GM12878 (cell line): ENCODE results near the gene CNIH2. TPM values are rescaled to one million over a fixed set of nuclear protein-coding genes. Genes with fewer than 3 reads are reported as not detected.
A peak's percentile ranks its signal among the peaks of the same experiment; 100 is the strongest.

Experiments
- ATF7 ChIP-seq: fragments of 450-650 bp; IDR thresholded peaks from 2 replicates; pipeline ENCODE4 v1.6.1; 2016; ENCODE audit warnings: low read depth, mild to moderate bottlenecking
- CBX3 ChIP-seq: fragments of 200-600 bp; sonication (generic); IDR thresholded peaks from 2 replicates; pipeline ENCODE4 v1.6.1; 2016; ENCODE audit warnings: low read depth, borderline replicate concordance
- EGR1 ChIP-seq, 2 experiments: IDR thresholded peaks; 1 replicate in 1 of 2; 2 replicates in 1 of 2; pipeline ENCODE4 v1.6.1; 2011 to 2012; ENCODE audit warnings: low read depth in 2 of 2, low read length in 2 of 2, borderline replicate concordance in 1 of 2, mild to moderate bottlenecking in 1 of 2, moderate library complexity in 1 of 2
- FOS ChIP-seq: IDR thresholded peaks from 3 replicates; pipeline ENCODE4 v1.6.1; 2011; ENCODE audit warnings: borderline replicate concordance; ENCODE audit not compliant: insufficient read length; ENCODE audit errors: extremely low read depth
- FOXK2 ChIP-seq: fragments of 450-650 bp; IDR thresholded peaks from 2 replicates; pipeline ENCODE4 v1.6.1; 2017; ENCODE audit warnings: mild to moderate bottlenecking, moderate library complexity
- KDM1A ChIP-seq: fragments of 200-600 bp; sonication (generic); IDR thresholded peaks from 2 replicates; pipeline ENCODE4 v1.6.1; 2016; ENCODE audit warnings: borderline replicate concordance
- MEF2A ChIP-seq: IDR thresholded peaks from 2 replicates; pipeline ENCODE4 v1.6.1; 2011; ENCODE audit warnings: low read depth, mild to moderate bottlenecking, low read length, moderate library complexity; ENCODE audit not compliant: insufficient read depth
- MTA3 ChIP-seq: IDR thresholded peaks from 2 replicates; pipeline ENCODE4 v1.6.1; 2012; ENCODE audit warnings: low read length, inconsistent platforms, borderline replicate concordance
- RELA ChIP-seq: fragments of 450-650 bp; IDR thresholded peaks from 2 replicates; pipeline ENCODE4 v1.8.0; 2014; ENCODE audit warnings: borderline replicate concordance; ENCODE audit not compliant: partially characterized antibody
- RFX5 ChIP-seq: IDR thresholded peaks from 2 replicates; pipeline ENCODE4 v1.6.1; 2011; ENCODE audit warnings: low read depth, low read length, improper control_type of control experiment
- RUNX3 ChIP-seq: IDR thresholded peaks from 2 replicates; pipeline ENCODE4 v1.6.1; 2012; ENCODE audit warnings: low read length, inconsistent platforms
- TBL1XR1 ChIP-seq: IDR thresholded peaks from 2 replicates; pipeline ENCODE4 v1.6.1; 2012; ENCODE audit warnings: low read depth, low read length, improper control_type of control experiment
- WRNIP1 ChIP-seq: IDR thresholded peaks from 2 replicates; pipeline ENCODE4 v1.6.1; 2011; ENCODE audit warnings: low read depth, low read length, improper control_type of control experiment, borderline replicate concordance
- polyA plus RNA-seq, 11 experiments: library from polyadenylated mRNA; depleted of rRNA in 4 of 11; unstranded in 6 of 11; stranded (reverse) in 5 of 11; fragments of >200 nt; fragmentation: Nextera tagmentation in 4 of 11; fragmentation: Illumina TruSeq in 1 of 11; extraction: Ambion mirVana in 4 of 11; extraction: Trizol in 1 of 11; gene quantifications; 1 replicate in 1 of 11; 2 replicates in 10 of 11; pipeline versions ENCODE4 v1.2.1 to v1.2.3, GENCODE V29; 2011 to 2016; ENCODE audit warnings: inconsistent platforms in 2 of 11, missing spikeins in 2 of 11, low read depth in 1 of 11
- total RNA-seq, 4 experiments: library from RNA; depleted of rRNA in 3 of 4; stranded (reverse); fragments of >200 nt in 3 of 4; fragmentation: Illumina TruSeq in 1 of 4; extraction: Trizol in 1 of 4; gene quantifications; 2 replicates each; pipeline versions ENCODE4 v1.2.1 to v1.2.3, GENCODE V29; 2013 to 2021
- TF ChIP-seq, protein P1 (sequence below): IDR thresholded peaks from 2 replicates; pipeline ENCODE4 v1.6.1; 2011; ENCODE audit warnings: low read depth, mild to moderate bottlenecking, low read length, moderate library complexity, borderline replicate concordance; ENCODE audit errors: extremely low read depth
- TF ChIP-seq, protein P2 (sequence below): fragments of 150-350 bp; IDR thresholded peaks from 2 replicates; pipeline ENCODE4 v1.6.1; 2014; ENCODE audit warnings: mild to moderate bottlenecking, low read depth, low read length
- TF ChIP-seq, protein P3 (sequence below): fragments of 450-650 bp; IDR thresholded peaks from 2 replicates; pipeline ENCODE4 v1.6.1; 2017; ENCODE audit warnings: mild to moderate bottlenecking, moderate library complexity
- TF ChIP-seq, protein P4 (sequence below): fragments of 450-650 bp; IDR thresholded peaks from 2 replicates; pipeline ENCODE4 v1.6.1; 2017; ENCODE audit warnings: mild to moderate bottlenecking, moderate library complexity

Gene CNIH2
- total and polyA plus RNA-seq, 10 of the 15 experiments (the other 5 are each of a cell fraction or from before 2014, with no cell fraction given), result 0.07 to 1.3 (median 0.68) TPM; not detected in 2

DNA sequence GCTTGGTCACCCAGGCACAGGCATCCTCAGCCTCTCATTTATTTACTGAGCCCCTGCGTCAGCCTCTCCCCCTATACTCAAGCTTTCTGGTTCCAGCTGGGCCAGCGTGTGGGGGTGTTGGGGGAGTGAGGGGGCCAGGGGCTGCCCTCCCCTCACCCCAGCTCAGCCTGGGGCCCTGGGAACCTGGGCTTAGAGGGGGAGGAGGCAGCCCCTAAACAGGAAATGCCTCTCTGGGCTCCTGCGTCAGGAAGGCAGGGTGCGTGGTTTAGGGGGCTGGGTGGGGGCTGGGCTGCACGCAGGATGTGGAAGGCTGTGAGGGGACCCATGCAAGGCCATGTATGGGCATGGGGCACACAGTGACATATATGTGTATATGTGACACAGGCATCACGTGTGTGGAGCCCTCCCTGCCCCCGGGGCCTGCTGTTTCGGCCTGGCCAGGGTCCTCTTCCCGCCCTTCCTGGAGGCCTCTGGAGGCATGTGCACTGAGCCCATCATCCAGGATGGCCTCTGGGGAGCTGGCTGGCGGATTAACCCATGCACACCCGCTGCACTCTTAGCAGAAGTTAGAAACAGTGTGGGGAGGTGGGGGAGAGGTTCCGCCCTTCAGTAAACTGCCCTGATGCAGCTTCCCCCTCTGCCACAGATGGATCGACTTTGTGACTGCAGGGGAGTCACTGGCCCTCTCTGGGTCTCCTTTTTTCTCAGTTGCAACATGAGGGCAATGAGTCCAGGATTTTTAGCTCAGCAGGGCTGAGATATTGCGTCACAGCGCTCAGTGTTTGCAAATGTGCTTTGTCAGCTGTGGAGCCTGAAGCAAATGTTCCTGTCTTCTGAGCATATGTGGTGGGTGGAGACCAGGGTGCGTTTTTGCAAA, 40.0 kb downstream of the CNIH2 start (continued):
- no peak for TF ChIP-seq MTA3
- no peak for TF ChIP-seq ATF7
- TF ChIP-seq, protein P1, sequence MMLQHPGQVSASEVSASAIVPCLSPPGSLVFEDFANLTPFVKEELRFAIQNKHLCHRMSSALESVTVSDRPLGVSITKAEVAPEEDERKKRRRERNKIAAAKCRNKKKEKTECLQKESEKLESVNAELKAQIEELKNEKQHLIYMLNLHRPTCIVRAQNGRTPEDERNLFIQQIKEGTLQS, result no peak
- no peak for TF ChIP-seq MEF2A
- TF ChIP-seq, protein P2, sequence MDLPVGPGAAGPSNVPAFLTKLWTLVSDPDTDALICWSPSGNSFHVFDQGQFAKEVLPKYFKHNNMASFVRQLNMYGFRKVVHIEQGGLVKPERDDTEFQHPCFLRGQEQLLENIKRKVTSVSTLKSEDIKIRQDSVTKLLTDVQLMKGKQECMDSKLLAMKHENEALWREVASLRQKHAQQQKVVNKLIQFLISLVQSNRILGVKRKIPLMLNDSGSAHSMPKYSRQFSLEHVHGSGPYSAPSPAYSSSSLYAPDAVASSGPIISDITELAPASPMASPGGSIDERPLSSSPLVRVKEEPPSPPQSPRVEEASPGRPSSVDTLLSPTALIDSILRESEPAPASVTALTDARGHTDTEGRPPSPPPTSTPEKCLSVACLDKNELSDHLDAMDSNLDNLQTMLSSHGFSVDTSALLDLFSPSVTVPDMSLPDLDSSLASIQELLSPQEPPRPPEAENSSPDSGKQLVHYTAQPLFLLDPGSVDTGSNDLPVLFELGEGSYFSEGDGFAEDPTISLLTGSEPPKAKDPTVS, result no peak
- no peak for TF ChIP-seq TBL1XR1
- TF ChIP-seq FOXK2, result no peak
- TF ChIP-seq KDM1A, result no peak
- TF ChIP-seq WRNIP1, result no peak
- TF ChIP-seq, protein P3, sequence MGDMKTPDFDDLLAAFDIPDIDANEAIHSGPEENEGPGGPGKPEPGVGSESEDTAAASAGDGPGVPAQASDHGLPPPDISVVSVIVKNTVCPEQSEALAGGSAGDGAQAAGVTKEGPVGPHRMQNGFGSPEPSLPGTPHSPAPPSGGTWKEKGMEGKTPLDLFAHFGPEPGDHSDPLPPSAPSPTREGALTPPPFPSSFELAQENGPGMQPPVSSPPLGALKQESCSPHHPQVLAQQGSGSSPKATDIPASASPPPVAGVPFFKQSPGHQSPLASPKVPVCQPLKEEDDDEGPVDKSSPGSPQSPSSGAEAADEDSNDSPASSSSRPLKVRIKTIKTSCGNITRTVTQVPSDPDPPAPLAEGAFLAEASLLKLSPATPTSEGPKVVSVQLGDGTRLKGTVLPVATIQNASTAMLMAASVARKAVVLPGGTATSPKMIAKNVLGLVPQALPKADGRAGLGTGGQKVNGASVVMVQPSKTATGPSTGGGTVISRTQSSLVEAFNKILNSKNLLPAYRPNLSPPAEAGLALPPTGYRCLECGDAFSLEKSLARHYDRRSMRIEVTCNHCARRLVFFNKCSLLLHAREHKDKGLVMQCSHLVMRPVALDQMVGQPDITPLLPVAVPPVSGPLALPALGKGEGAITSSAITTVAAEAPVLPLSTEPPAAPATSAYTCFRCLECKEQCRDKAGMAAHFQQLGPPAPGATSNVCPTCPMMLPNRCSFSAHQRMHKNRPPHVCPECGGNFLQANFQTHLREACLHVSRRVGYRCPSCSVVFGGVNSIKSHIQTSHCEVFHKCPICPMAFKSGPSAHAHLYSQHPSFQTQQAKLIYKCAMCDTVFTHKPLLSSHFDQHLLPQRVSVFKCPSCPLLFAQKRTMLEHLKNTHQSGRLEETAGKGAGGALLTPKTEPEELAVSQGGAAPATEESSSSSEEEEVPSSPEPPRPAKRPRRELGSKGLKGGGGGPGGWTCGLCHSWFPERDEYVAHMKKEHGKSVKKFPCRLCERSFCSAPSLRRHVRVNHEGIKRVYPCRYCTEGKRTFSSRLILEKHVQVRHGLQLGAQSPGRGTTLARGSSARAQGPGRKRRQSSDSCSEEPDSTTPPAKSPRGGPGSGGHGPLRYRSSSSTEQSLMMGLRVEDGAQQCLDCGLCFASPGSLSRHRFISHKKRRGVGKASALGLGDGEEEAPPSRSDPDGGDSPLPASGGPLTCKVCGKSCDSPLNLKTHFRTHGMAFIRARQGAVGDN, result no peak
- TF ChIP-seq RFX5, result no peak
- 0 out of 2 replicates have a peak, but pooled peaks have one; percentile 27 for TF ChIP-seq RUNX3
- no peak for TF ChIP-seq RELA
- no peak for TF ChIP-seq CBX3
- no peak for TF ChIP-seq FOS
- TF ChIP-seq EGR1 (IDR thresholded peaks at IDR 0.05; ENCODE audit: borderline replicate concordance in 1 of 2, low read depth in 2 of 2, low read length in 2 of 2), result no peak
- TF ChIP-seq, protein P4, sequence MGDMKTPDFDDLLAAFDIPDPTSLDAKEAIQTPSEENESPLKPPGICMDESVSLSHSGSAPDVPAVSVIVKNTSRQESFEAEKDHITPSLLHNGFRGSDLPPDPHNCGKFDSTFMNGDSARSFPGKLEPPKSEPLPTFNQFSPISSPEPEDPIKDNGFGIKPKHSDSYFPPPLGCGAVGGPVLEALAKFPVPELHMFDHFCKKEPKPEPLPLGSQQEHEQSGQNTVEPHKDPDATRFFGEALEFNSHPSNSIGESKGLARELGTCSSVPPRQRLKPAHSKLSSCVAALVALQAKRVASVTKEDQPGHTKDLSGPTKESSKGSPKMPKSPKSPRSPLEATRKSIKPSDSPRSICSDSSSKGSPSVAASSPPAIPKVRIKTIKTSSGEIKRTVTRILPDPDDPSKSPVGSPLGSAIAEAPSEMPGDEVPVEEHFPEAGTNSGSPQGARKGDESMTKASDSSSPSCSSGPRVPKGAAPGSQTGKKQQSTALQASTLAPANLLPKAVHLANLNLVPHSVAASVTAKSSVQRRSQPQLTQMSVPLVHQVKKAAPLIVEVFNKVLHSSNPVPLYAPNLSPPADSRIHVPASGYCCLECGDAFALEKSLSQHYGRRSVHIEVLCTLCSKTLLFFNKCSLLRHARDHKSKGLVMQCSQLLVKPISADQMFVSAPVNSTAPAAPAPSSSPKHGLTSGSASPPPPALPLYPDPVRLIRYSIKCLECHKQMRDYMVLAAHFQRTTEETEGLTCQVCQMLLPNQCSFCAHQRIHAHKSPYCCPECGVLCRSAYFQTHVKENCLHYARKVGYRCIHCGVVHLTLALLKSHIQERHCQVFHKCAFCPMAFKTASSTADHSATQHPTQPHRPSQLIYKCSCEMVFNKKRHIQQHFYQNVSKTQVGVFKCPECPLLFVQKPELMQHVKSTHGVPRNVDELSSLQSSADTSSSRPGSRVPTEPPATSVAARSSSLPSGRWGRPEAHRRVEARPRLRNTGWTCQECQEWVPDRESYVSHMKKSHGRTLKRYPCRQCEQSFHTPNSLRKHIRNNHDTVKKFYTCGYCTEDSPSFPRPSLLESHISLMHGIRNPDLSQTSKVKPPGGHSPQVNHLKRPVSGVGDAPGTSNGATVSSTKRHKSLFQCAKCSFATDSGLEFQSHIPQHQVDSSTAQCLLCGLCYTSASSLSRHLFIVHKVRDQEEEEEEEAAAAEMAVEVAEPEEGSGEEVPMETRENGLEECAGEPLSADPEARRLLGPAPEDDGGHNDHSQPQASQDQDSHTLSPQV, result no peak
